Measurements from ENCODE around the gene ALDH3B2.
"Not testable (repeated sequence)": the region's sequence is repeated elsewhere in the genome, so short reads cannot be mapped to it uniquely, and the experiment has no call there.

ALDH3B2 gene, protein sequence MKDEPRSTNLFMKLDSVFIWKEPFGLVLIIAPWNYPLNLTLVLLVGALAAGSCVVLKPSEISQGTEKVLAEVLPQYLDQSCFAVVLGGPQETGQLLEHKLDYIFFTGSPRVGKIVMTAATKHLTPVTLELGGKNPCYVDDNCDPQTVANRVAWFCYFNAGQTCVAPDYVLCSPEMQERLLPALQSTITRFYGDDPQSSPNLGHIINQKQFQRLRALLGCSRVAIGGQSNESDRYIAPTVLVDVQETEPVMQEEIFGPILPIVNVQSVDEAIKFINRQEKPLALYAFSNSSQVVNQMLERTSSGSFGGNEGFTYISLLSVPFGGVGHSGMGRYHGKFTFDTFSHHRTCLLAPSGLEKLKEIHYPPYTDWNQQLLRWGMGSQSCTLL

DNA sequence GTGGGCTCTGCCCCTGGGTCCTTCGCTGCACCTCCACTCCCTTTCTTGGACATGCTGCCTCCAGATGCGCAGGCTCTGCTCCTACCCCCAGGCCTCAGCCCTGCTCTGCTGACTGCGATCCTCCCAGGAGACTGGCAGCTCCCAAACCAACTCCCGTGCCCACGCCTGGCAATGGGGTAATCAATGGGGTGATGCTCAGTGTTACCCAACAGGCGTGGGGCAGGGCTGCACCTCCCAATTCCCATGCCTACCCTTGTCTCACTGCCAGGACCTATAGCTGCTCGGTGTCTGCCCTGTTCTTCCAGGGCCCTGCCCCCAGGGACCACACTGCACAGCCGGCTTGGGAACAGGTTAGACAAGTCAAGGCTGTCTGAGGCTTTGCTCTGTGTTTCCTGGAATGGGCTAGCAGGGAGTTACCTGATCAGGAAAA, at the start of gene ALDH3B2:
TSS of gene ALDH3B2 (minus strand) at position 182 of the 430 bp plus-strand sequence. CDS start 7,688 bp downstream, outside the sequence.
- peak; percentile 90 for DNase-seq (ENCODE audit: low read depth, low spot score)

DNA sequence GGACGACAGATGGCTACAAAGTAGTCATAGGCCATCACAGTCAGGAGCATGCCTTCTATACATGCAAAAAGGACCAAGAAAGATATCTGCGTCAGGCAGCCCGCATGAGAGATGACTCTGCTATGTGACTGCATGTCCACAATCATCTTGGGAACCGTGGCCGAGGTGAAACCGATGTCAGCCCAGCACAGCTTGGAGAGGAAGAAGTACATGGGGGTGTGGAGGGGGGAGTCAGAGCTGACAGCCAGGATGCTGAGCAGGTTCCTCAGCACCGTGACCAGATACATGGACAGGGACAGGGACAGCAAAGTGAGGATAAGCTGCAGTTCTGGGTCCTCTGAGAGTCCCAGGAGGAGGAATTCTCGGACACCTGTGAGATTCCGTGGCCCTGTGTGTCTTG, 48.6 kb upstream of the ALDH3B2 start:
- DNase-seq (ENCODE audit: low read depth, low spot score) = not testable (repeated sequence)

DNA sequence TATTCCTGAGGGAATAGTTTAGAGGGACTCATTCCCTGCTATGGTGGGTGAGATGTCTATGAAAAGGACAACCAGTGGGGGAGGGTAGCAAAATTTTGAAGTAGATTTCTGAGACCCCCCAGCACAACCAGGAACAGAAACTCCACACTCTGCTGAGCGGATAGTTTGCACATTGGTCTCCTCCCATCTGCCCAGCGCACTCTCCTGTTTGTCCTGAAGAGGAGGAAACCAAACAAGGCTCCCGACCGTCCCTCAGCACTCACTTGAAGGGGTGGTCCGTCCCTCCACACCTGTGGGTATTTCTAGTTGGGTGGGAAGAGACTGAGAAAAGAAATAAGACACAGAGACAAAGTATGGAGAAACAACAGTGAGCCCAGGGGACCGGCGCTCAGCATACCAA, 41.8 kb upstream of the ALDH3B2 start:
- DNase-seq (ENCODE audit: low read depth, low spot score) = not testable (repeated sequence)

DNA sequence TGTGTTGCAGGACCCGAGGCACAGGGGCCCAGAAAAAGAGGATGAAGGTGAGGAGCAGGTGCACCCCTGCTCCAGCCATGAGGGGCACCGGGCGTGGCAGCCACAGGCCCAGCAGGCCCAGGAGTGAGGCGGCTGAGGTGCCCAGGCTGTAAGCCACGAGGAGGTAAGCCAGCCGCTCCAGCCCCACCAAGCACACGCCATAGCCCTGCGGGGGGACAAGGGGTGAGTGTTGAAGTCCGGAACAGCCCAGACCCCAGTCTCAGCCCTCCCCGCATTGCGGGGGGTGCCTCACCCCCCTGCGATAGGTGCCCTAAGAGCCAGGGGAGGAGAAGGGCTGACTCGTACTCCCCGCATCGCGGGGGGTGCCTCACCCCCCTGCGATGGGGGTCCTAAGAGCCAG, 41.4 kb upstream of the ALDH3B2 start:
- DNase-seq (ENCODE audit: low read depth, low spot score) = not testable (repeated sequence)

DNA sequence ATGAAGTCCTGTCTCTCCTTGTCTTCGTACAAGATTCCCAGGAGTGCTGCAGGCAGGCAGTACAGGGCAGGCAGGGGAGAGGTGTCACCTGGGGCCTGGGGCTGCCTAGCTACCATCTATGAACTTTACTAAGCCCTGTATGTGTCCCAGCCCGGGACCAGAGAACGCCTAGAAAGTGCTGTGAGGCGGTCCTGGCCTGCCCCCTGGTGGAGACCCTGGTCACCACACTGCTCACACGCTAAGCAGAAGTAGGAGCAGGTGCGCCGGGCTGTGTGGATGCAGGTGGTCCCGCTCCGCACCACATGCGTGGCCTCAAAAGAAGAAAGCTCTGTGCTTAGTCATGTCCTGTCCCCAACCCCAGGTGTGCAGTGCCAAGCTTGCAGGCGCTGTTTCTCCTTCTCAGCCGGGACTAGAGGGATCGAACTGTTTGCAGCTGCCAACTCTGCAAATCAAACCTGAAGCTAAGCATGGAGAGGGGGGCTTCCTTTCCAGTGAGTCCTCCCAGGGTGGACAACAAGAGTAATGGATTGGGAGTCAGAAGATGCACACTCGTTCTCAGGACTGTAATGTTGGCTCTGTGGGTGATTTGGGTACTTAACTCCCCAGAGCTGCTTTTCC, 39.6 kb upstream of the ALDH3B2 start:
- not testable (repeated sequence) for DNase-seq (ENCODE audit: low read depth, low spot score)

DNA sequence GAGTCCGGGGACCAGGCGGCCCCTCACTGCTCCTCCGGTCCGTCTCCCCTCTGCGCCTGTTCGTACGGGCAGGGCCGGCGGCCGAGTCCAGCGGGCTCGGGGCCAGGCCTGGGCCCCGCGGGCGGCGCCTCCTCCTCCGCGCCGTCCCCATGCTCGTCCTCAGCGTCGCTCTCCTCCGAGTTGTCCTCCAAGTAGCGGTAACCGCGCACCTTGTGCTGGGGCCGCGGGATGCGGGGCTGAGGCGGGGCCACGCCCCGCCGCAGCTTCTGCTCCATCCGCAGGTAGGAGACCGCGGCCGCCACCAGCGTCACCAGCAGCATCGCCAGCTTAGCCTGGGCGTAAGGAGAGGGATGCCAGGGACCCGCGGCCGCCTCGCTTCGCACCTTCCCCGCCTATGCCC, 37.3 kb upstream of the ALDH3B2 start:
- DNase-seq (ENCODE audit: low read depth, low spot score) = not testable (repeated sequence)

DNA sequence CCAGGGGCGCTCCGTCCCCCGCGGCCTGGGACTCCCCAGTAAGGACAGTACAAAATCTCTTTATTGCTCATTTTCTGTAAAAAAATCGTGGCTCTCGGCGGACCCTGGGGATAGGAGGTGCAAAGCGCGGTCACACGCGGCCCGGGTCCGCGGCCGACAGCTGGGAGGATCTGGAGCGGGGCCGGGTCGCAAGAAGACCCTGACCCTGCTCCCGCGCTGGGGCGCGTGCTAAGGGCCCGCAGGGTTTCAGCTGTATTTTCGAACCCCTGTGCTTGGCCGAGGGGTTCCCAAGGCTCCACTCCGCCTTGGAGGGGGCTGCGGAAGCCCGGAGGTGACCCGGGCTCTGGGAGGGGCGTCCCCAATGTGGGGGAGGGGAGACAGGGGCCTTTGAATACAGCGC, 36.8 kb upstream of the ALDH3B2 start:
- not testable (repeated sequence) for DNase-seq (ENCODE audit: low read depth, low spot score)

DNA sequence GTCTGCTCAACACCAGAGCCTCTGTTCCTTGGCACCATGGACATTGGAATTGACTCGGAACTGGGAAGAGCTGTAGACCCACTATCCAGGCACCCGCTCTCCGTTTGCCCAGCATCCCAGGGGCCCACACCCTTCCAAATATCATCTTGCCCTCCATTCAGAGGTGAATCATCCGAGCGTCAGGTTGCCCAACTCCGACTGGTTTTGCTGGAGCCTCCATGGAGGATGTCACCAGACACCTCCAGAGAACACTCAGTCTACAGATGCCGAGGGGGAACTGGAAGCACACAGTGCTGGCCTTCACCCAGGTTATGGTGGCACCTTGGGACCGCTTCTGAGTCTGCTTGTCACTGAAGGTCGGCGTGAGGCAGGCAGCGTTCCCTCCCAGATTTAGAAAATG, 35.4 kb upstream of the ALDH3B2 start:
- DNase-seq (ENCODE audit: low read depth, low spot score) = not testable (repeated sequence)

DNA sequence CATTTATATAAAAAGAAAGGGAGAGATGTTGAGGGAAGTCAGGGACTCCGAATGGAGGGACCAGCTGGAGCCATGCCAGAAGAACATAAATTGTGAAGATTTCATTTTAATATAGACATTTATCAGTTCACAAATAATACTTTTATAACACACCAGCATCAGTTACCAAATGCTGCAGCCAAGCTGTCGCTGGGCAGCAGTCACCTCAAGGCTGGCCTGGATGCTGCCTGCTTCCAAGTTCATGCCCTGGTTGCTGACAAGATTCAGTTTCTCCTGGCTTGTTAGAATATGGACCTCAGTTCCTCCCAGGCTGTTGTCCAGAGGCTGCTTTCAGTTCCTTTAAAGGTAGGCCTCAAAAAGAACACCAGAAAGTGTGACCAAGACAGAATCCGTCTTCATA, 30.8 kb upstream of the ALDH3B2 start:
- DNase-seq (ENCODE audit: low read depth, low spot score) = no peak

DNA sequence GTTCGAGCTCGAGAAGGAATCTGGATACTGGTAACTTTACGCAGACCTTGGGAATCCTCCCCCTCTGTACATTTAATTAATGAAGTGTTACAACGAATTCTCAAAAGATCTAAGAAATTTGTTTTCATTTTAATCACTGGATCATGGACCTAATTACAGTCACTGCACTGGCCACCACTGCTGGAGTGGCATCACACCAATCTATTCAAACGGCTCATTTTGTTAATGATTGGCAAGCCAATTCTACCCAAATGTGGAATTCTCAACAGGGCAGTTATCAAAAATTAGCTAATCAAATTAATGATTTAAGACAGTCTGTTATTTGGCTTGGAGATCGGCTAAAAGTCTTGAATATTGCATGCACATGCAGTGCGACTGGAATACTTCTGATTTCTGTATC, 30.1 kb upstream of the ALDH3B2 start:
- DNase-seq (ENCODE audit: low read depth, low spot score) = no peak

DNA sequence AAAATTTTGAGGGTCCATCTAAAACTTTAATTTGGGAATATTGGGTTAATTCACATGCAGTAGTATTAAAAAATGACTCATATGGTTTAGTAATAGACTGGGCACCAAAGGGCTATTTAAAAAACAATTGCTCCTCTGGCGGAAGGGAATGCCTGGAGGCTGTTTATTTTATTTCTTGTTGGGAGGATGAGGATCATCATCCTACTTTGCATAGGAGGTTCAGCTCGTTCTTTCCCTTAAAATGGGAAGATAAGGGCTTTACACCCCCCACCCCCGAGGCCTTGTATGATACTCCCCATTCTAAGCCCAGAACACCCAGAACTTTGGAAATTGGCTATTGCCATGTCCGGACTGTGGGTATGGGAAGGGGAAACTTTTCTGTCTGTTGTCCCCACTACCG, 29.3 kb upstream of the ALDH3B2 start:
- not testable (repeated sequence) for DNase-seq (ENCODE audit: low read depth, low spot score)

DNA sequence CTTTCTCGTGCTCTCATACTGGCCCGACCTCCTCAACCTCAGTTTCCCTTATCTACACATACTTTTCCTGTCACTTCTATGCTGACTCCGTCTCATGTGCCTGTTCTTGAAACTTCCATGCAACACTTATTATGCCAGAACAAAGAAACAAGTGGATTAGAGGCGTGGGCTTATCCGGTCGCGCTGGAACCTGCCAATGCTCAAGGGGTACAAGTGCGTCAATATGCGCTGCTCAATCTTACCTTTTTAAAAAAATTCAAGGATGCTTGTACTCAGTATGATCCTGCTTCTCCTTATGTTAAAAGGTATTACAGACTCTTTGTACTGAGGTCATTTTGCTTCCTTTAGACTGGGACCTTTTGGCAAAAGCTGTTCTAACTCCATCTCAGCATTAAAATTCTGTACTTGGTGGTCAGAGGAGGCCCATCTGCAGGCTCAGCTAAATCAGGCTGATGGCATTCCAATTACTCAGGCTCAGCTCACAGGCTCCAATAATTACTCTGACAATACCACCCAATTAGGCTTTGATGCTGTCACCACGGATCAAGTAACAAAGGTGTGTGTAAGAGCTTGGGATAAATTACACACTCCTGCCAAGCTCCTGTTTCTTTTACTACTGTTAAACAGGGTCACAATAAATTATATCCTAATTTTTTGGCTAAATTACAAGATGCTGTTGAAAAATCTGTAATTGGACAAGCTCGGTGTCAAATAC, 26.3 kb upstream of the ALDH3B2 start:
- peak; percentile 40 for DNase-seq (ENCODE audit: low read depth, low spot score)

DNA sequence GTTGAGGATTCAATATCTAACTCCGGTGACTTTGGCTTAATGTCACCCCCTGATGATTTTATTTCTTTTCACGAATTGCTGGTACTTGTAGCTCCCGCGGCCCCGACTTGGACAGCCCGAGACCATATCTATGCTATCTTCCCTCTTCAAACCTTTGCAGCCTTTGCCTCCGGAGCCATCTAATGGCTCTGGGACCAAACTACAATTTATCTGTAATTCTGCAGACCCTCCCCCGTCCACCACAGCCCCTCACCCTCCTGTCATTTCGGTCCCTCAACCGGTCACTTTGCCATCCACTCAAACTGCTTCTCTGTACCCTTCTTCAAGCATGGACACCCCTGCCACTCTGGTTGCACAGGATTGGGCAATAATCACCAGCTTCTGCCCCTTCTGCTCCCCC, 25.7 kb upstream of the ALDH3B2 start:
- no peak for DNase-seq (ENCODE audit: low read depth, low spot score)

DNA sequence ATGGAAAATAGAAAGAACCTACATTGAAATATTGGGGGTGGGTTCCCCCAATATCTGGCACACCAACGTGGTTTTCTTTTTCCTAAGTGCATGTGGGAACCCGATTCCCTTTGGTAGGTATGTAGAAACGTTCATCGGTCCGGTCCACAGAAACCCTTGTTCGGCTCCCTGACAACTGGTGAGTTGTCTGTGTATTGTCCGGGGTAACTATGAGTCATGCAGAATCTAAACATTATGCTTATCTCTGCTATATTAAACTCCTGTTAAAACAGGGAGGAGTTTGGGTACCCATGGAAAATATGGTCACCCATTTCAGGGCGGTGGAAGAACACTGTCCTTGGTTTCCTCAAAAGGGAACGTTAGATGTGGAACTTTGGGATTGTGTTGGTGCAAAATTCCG, 25.1 kb upstream of the ALDH3B2 start:
- no peak for DNase-seq (ENCODE audit: low read depth, low spot score)

DNA sequence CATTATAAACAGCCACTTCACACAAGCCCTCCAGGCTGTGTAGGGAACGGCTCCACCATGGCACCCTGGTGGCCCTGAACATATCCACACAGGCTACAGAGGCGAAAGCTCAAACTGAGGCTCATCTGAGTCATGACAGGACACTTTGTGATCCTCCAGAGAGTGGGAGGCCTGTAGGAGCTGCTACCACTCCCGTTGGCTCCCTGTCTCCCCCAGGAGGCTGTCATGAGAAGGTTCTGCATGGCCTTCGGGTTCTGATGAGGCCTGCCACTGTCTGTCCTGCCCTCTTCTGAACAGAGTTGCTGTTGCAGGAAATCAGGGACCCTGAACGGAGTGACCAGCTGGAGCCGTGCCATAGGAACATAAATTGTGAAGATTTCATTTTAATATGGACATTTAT, 23.8 kb upstream of the ALDH3B2 start:
- DNase-seq (ENCODE audit: low read depth, low spot score) = no peak

DNA sequence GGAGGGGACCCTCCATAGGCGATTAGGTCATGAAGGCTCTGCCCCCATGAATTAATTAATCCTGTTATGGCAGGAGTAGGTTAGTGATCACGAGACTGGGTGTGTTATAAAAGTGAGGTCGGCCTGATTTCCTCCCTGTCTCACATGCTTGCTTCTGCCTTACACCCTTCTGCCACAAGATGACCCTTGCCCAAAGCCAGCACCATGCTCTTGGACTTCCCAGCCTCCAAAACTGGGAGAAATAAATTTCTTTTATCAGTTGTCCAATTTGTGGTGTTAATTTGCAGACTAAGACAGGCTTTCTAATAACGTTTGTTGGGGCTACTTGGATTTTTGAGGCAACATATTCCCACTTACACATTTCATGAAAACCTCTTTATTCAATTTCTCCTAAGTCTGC, 23.4 kb upstream of the ALDH3B2 start:
- DNase-seq (ENCODE audit: low read depth, low spot score) = no peak

DNA sequence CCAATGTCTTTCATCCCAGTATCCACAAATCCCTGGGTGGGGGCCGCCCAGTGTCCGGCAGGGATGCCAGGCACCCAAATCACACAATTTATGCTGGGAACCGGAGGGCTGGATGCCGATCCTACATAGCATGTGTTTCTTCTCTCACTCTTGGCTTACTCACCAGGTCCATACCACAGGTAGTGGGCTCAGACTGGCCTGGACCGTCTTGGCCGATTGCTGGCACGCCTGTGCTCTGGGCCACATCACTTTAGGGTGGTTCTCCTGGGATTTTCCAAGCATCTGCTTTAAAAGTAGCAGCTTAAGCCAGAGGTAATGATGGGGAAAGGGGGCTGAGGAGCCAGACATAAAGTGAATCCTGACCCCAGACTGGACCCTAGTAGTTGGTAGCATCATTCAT, 22.6 kb upstream of the ALDH3B2 start:
- no peak for DNase-seq (ENCODE audit: low read depth, low spot score)

DNA sequence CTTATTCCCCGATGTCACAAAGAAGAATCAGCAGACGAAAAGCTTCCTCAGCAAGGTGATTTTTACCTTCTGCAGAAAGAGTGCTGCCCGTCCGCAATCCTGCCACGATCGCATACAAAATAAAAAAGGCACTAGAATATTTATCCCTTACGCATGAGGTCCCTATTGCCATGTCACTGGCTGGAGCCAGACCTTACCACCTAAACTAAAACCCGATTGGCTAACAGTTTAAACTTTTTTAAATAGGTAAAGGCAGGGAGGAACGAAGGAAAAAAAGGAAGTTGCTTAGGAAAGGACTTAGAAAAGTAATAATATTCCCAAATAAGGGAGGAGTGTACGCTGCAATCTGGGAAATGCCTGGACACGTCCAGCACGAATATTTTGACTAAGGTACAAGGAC, 21.2 kb upstream of the ALDH3B2 start:
- DNase-seq (ENCODE audit: low read depth, low spot score) = no peak

DNA sequence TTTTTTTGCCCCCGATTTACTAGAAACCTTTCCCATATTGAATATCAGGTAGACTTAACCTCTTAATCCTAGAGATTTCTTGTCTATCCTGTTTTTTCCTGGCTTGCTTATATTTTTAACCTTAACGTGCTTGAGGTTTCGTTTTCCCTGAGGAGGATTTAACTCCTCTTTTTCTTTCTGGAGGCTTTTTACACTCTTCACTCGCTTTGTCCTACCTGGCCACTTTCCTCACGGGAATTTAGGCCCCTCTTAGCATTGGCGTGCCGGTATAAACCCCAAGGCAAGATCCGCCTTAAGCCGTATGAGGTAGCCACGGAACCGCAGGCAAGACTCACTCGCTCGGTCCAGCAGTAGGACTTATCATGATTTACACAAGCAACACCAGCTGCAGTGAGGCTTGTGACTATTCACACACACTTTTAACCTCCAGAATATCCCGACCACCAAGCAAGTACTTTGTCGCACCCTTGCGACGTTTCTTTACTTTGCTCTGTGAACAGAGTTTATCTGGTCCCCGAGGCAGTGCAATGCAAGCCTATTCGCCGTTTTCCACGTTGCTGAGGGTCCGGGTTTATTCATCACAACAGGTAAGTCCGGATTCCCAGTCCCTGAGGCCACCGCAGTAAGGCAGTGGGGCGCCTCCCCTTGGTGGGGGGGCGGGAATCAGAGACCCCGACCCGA, 20.6 kb upstream of the ALDH3B2 start:
- no peak for DNase-seq (ENCODE audit: low read depth, low spot score)

DNA sequence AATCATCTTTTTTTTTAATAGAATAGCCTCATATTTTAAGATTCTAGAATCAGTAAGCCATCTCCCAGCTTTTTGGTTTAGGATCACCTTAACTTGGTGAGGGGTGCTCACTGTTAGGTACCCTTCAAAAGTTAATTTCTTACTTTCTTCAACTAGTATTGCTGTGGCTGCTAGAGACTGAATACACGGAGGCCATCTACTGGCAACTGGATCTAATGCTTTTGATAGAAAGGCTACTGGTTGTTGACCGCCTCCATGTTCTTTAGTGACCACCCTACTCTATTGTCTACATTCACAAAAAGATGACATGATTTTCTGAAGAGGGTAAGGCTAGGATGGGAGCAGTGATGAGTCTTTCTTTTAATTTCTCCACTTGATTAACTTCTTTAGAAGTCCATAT, 16.7 kb upstream of the ALDH3B2 start:
- no peak for DNase-seq (ENCODE audit: low read depth, low spot score)

DNA sequence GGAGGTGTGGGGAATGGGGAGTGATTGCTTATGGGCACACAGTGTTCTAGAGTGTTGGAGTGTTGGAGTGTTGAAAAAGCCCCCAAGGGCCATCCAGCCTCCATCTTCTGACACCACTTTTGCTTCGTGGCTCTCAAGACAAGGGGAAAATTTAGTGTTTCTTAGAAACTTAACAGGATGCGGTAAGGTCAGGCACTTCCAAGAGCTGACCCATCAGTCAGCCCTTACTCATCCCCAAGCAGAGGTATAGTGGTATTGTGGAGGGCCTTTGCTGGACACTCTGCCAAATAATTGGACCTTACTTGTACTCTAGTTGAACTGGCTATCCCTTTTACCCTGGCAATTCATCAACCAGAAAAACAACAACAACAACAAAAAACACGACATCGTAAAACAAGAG, 14.8 kb upstream of the ALDH3B2 start:
- no peak for DNase-seq (ENCODE audit: low read depth, low spot score)

DNA sequence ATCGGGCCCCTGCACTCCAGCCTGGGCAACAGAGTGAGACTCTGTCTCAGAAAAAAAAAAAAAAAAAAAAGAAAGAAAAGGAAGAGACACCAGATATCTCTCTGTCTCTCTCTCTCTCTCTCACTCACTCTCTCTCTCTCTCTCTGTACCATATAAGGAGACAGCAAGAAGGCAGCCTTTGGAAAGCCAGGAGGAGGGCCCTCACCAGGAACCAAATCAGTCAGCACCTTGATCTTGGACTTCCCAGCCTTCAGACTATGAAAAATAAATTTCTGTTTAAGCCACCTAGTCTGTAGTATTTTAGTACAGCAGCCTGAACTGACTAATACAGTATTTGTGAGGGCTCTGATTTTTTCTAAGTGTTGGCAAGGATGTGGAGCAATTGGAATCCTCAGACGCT, 13.6 kb upstream of the ALDH3B2 start:
- no peak for DNase-seq (ENCODE audit: low read depth, low spot score)

All from ELF-1 (cell line).